AG09309 (cell line): ENCODE results near the gene ZNF18.
"Not testable (repeated sequence)": the region's sequence is repeated elsewhere in the genome, so short reads cannot be mapped to it uniquely, and the experiment has no call there.

ENCODE experiments used
- DNase-seq: peaks from one replicate; pipeline ENCODE4 v3.0.0-alpha.2; 2010; ENCODE audit warnings: low read depth
- H3K4me3 ChIP-seq: 2 replicates; pipeline ENCODE4 v1.5.1; 2011; ENCODE audit warnings: mild to moderate bottlenecking, low read depth, low read length, moderate library complexity; ENCODE audit not compliant: control insufficient read depth
- TF ChIP-seq, protein P1 (sequence below): IDR thresholded peaks from 2 replicates; pipeline ENCODE4 v1.5.1; 2011; ENCODE audit warnings: mild to moderate bottlenecking, low read depth, low read length, inconsistent platforms; ENCODE audit not compliant: insufficient read depth, control insufficient read depth; ENCODE audit errors: missing control alignments

ZNF18 gene

DNA sequence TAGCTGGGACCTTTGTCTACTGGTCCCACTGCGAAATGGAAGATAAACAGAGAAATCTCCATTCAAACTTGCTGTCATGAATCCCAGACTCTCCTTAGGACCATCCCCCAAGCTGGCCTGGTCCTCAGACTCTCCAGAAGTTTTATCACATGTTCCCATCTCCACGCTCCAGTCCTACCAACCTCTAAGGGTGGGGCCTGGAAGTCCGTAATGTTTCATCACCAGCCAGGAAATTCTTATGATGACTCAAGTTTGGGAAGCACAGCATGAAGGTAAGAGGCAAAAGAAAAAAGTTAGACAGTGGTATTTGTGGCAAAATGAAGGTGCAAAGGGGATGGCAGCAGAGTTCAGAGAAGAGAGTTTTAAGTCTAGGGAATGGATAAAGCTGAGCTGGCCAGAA, 52.7 kb downstream of the ZNF18 start:
- DNase-seq = no peak
- no peak overlapping the region for H3K4me3 ChIP-seq
- TF ChIP-seq, protein P1, sequence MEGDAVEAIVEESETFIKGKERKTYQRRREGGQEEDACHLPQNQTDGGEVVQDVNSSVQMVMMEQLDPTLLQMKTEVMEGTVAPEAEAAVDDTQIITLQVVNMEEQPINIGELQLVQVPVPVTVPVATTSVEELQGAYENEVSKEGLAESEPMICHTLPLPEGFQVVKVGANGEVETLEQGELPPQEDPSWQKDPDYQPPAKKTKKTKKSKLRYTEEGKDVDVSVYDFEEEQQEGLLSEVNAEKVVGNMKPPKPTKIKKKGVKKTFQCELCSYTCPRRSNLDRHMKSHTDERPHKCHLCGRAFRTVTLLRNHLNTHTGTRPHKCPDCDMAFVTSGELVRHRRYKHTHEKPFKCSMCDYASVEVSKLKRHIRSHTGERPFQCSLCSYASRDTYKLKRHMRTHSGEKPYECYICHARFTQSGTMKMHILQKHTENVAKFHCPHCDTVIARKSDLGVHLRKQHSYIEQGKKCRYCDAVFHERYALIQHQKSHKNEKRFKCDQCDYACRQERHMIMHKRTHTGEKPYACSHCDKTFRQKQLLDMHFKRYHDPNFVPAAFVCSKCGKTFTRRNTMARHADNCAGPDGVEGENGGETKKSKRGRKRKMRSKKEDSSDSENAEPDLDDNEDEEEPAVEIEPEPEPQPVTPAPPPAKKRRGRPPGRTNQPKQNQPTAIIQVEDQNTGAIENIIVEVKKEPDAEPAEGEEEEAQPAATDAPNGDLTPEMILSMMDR = no peak

DNA sequence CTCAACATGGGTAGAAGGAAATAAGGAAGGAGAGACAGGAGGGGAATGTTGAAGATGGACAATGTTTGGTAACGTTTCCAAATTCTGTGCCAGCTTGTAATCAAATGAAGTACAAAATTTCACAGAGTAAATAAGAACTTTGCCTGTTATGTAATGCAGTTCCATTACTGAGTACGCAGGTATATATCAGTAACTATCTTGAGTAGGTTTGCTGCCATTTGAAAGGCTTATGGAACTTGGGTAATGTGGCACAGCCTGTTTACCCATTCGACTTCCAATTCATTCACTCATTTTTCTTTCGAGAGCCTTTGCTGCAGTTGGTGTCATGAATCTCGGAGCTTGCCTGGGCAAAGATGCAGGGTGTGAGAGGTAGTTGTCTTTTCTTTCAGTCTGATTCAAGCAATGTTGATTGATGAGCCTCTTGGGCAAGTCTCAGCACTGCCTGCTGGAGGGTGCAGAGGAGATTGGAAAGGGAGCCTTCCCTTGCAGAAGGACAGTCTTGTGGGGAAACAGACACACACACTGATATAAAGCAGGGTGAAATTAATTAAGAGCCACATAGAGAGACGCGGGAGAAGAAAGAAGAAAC, 53.4 kb downstream of the ZNF18 start:
- H3K4me3 ChIP-seq = no peak overlapping the region
- TF ChIP-seq, protein P1 = no peak
- DNase-seq = no peak

DNA sequence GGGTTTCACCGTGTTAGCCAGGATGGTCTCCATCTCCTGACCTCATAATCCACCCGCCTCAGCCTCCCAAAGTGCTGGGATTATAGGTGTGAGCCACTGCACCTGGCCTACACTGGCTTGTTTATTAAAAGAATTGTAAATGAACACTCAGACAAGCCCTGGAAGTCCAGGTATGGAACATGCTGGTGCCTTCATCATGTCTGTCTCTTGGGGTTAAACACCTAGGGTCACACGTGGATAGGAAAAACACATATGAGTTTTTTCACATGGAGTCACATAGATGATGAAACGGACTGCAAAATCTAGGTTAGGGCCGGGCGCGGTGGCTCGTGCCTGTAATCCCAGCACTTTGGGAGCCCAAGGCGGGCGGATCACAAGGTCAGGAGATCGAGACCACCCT, 54.2 kb downstream of the ZNF18 start:
- not testable (repeated sequence) for DNase-seq, H3K4me3 ChIP-seq

DNA sequence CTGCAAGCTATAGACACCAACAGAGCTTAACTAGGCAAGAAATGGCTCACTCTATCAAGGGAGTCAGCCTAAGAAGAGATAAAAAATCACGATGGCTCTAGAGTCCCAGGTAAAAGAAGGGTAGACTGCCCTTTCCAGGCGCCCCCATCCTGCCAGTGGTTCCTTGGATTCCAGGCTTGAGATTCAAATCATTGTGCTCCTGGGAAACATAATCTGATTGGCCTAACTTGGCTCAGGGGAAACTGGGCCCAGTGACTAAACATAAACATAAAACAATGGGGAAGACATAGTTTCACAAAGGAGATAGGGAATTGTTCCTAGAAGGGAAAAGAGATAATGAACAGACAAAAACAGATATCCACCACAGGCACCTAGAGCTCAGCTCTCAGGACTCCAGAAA, 56.4 kb downstream of the ZNF18 start:
- DNase-seq = no peak
- TF ChIP-seq, protein P1 = no peak
- H3K4me3 ChIP-seq = no peak overlapping the region

DNA sequence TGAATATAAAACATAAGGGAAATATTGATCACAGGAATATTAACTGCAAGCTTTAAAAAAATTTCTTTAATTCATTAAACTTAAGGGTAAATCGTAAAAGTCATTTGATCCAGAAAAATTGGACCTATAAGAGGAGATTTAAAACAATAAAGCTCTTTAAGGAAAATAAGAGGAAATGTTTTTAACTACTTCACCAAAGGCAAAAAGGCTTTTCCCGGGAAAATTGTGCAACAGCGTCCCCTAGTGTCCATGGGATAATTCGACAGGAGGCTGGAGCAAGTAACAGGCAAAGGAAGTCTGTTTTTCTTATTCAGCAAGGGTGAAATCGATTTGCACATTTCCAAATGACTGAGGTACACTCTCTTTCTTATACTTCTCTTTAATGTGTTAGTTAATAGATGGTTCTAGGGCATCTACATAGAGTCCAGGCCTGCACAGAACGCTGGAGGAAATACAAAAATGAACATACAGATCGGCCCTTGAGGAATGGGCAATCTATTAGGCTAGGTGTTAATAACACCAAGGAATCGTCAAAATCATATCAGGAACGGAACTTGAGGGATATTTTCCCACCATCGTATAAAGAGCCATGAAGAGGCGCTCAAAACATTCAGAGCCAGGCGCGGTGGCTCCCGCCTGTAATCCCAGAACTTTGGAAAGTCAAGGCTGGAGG, 61.4 kb downstream of the ZNF18 start:
- TF ChIP-seq, protein P1 = peak; percentile 59
- H3K4me3 ChIP-seq = no peak overlapping the region
- no peak for DNase-seq

DNA sequence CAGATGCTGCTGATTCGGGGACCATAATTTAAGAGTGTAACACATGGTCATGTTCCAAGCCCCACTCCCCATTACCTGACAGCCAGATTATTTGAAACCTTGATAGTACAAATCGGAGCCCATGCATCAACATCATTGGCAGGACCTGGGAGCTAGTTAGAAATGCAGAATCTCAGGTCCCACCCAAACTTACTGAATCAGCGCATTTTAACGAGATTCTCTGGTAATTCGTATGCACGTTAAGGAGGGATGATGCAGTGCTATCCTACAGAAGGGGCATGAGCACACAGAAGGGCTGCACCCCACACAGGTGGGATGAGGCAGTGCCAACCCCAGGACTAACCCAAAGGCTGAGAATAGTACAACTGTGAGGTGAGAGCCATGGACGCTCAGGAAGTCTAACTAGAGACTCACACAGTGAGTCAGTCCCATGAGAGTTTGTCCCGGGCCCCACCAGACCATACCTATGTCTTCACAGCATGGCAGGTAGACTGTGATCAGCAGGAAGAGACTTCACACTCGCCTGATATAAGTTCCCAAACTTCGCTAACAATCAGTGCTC, 64.9 kb downstream of the ZNF18 start:
- DNase-seq = no peak
- TF ChIP-seq, protein P1 = no peak
- H3K4me3 ChIP-seq = no peak overlapping the region

DNA sequence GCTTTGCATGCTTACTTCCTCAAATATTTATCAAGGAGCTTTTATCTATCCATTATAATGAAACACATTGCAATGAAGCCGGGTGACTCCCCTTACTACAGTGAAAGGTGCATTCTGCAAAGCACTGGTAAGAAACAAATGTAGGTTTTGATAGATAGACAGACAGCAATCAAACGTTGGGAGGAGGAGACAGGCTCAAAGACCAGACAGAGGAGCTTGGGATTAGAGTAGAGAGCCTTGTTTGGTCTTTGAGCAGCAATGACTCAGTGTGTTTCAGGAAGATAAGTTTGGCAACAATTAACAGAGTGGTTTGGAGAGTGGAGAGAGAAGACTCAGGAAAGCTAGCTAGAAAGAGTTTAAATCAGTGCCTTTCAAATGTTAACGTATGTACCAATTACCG, 68.8 kb downstream of the ZNF18 start:
- no peak for DNase-seq
- H3K4me3 ChIP-seq = no peak overlapping the region
- TF ChIP-seq, protein P1 = no peak
